Measurements from ENCODE around the gene PDP2.

Gene PDP2

GRCh38 chr16:66872943-66873684 lies 7.2 kb upstream of the PDP2 start:
- H3K4me3 ChIP-seq (replicated peaks in 1 of 2; ENCODE audit: low read depth in 2 of 2, low read length in 2 of 2): peak overlapping the region; percentile 23 to 40
- peak; percentile 97 to 100 for DNase-seq (ENCODE audit: low read depth in 2 of 2)
- TF ChIP-seq CTCF (IDR thresholded peaks at IDR 0.05; ENCODE audit: low read depth, low read length): peak; percentile 87

GRCh38 chr16:66873685-66874055 lies 6.6 kb upstream of the PDP2 start:
- DNase-seq (ENCODE audit: low read depth in 2 of 2): no peak
- TF ChIP-seq CTCF (IDR thresholded peaks at IDR 0.05; ENCODE audit: low read depth, low read length): no peak

GRCh38 chr16:66874079-66874775 lies 6.1 kb upstream of the PDP2 start:
- no peak overlapping the region for H3K4me3 ChIP-seq (replicated peaks in 1 of 2; ENCODE audit: low read depth in 2 of 2, low read length in 2 of 2)
- DNase-seq (ENCODE audit: low read depth in 2 of 2): peak; percentile 66 to 72
- no peak for TF ChIP-seq CTCF (IDR thresholded peaks at IDR 0.05; ENCODE audit: low read depth, low read length)

More at GRCh38 chr16:66873685-66874055, 6.6 kb upstream of the PDP2 start:
- H3K4me3 ChIP-seq (replicated peaks in 1 of 2; ENCODE audit: low read depth in 2 of 2, low read length in 2 of 2): no peak overlapping the region

- H3K4me3 ChIP-seq (replicated peaks in 1 of 2; ENCODE audit: low read depth in 2 of 2, low read length in 2 of 2): no peak overlapping the region
- no peak for TF ChIP-seq CTCF (IDR thresholded peaks at IDR 0.05; ENCODE audit: low read depth, low read length)
- DNase-seq (ENCODE audit: low read depth in 2 of 2): no peak
These were observed 2.2 kb upstream of the PDP2 start for GRCh38 chr16:66878067-66878466.

- no peak for TF ChIP-seq CTCF (IDR thresholded peaks at IDR 0.05; ENCODE audit: low read depth, low read length)
- DNase-seq (ENCODE audit: low read depth in 2 of 2): no peak
- H3K4me3 ChIP-seq (replicated peaks in 1 of 2; ENCODE audit: low read depth in 2 of 2, low read length in 2 of 2): peak overlapping the region; percentile 89 to 94
These were observed 701 bp downstream of the PDP2 start for GRCh38 chr16:66881014-66881417.

- peak overlapping the region; percentile 89 to 94 for H3K4me3 ChIP-seq (replicated peaks in 1 of 2; ENCODE audit: low read depth in 2 of 2, low read length in 2 of 2)
- TF ChIP-seq CTCF (IDR thresholded peaks at IDR 0.05; ENCODE audit: low read depth, low read length): no peak
- no peak for DNase-seq (ENCODE audit: low read depth in 2 of 2)
These were observed 1.2 kb downstream of the PDP2 start for GRCh38 chr16:66881560-66881959.

All from cardiac fibroblast (primary cell).